Stimulated activated CD8-positive, alpha-beta memory T cell treated with anti-CD3 and anti-CD28 coated beads, Interleukin-12 subunit alpha, Interleukin-12 subunit beta, amount 100 ng/mL, for 4 hours (primary cell): ENCODE results near the gene SMARCE1.

ENCODE experiments used
- DNase-seq: peaks from one replicate; pipeline ENCODE4 v3.0.0-alpha.2; 2020; ENCODE audit warnings: low read depth

The SMARCE1 gene

GRCh38 chr17:40647624-40648383, at the start of gene SMARCE1:
Gene SMARCE1 (minus strand): TSS chr17:40647818. CDS start chr17:40645802, 2,016 bp downstream.
- peak; percentile 50 for DNase-seq

- DNase-seq: no peak
Observed at GRCh38 chr17:40697297-40697696, 49.7 kb upstream of the SMARCE1 start.

- no peak for DNase-seq
Observed at GRCh38 chr17:40696651-40697072, 49.0 kb upstream of the SMARCE1 start.

- DNase-seq: no peak
Observed at GRCh38 chr17:40695874-40696472, 48.4 kb upstream of the SMARCE1 start.

- no peak for DNase-seq
Observed at GRCh38 chr17:40694584-40694983, 47.0 kb upstream of the SMARCE1 start.

GRCh38 chr17:40687106-40687505, 39.5 kb upstream of the SMARCE1 start:
- DNase-seq: no peak

GRCh38 chr17:40686192-40686591, 38.6 kb upstream of the SMARCE1 start:
- DNase-seq: no peak

- DNase-seq: no peak
Observed at GRCh38 chr17:40680998-40681397, 33.4 kb upstream of the SMARCE1 start.

- no peak for DNase-seq
Observed at GRCh38 chr17:40679523-40679907, 31.9 kb upstream of the SMARCE1 start.

GRCh38 chr17:40678902-40679522, 31.4 kb upstream of the SMARCE1 start:
- DNase-seq: no peak

- no peak for DNase-seq
Observed at GRCh38 chr17:40675905-40676304, 28.3 kb upstream of the SMARCE1 start.

GRCh38 chr17:40672654-40673053, 25.0 kb upstream of the SMARCE1 start:
- no peak for DNase-seq

- no peak for DNase-seq
Observed at GRCh38 chr17:40671282-40671681, 23.7 kb upstream of the SMARCE1 start.

GRCh38 chr17:40666331-40666730, 18.7 kb upstream of the SMARCE1 start:
- DNase-seq: no peak

- no peak for DNase-seq
Observed at GRCh38 chr17:40664582-40665333, 17.1 kb upstream of the SMARCE1 start, which contains the start of gene KRT222. Gene KRT222 (minus strand): TSS chr17:40665177. CDS start chr17:40665099, 78 bp downstream.

- DNase-seq: no peak
Observed at GRCh38 chr17:40663252-40663651, 15.6 kb upstream of the SMARCE1 start.

- DNase-seq: no peak
Observed at GRCh38 chr17:40659911-40660310, 12.3 kb upstream of the SMARCE1 start.

- DNase-seq: no peak
Observed at GRCh38 chr17:40658396-40658795, 10.8 kb upstream of the SMARCE1 start.

- DNase-seq: no peak
Observed at GRCh38 chr17:40651939-40652338, 4.3 kb upstream of the SMARCE1 start.

- DNase-seq: no peak
Observed at GRCh38 chr17:40648384-40648968, 858 bp upstream of the SMARCE1 start.

- no peak for DNase-seq
Observed at GRCh38 chr17:40646791-40647623, 611 bp downstream of the SMARCE1 start.
